ENCODE measurements around the gene LTN1.
"Not testable (repeated sequence)": the region's sequence is repeated elsewhere in the genome, so short reads cannot be mapped to it uniquely, and the experiment has no call there.

The LTN1 gene

DNA sequence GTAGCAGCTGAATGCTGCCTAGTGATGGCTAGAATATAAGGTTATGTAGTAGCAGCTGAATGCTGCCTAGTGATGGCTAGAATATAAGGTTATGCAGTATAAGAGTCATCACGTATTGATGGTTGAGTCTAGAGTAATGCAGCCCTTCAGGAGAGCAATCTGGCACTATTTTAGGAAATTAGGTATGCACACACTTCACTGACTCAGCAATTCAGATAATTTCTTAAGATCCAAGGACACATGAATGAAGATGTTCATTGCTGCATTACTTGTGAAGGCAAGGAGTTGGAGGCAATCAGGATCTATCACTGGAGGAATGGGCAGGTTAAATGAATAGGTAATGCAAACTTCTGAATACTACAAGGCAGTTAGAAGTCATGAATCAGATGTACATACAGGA lies 13.6 kb downstream of the LTN1 start:
- DNase-seq (ENCODE audit: low read depth), result no peak

- DNase-seq (ENCODE audit: low read depth), result no peak
These were observed 17.3 kb downstream of the LTN1 start for GRCh38 chr21:28975397-28975796.

DNA sequence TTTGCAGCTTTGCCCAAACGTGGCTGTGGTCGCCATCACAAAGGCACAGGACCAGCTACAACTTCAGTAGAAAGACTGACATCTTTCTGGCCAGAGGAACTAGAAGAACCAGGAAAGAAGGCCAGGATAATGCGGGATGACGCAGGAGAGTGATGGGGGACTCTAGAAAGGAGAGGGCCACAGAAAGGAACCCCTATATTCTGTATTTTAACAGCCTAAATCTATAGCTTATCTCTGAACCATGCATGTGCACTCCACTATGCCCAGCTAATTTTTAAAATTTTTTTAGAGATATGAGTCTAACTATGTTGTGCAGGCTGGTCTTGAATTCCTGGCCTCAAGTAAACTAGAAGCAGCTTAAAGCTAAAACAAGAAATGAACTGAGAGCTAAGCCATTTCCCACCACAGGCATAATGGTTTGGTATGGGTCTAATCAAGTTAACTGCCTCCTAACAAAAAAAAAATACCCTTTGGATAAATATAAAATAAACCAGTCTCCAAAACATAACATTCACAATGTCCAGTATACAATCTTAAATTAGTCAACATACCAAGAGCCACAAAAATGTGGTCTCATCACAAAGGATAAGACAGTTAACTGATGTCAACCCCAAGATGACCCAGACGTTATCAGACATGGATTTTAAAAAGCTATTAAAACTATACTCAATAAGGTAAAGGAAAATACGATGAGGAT lies 18.0 kb downstream of the LTN1 start:
- DNase-seq (ENCODE audit: low read depth), result no peak

- no peak for DNase-seq (ENCODE audit: low read depth)
These were observed 20.3 kb downstream of the LTN1 start for GRCh38 chr21:28972398-28972797.

DNA sequence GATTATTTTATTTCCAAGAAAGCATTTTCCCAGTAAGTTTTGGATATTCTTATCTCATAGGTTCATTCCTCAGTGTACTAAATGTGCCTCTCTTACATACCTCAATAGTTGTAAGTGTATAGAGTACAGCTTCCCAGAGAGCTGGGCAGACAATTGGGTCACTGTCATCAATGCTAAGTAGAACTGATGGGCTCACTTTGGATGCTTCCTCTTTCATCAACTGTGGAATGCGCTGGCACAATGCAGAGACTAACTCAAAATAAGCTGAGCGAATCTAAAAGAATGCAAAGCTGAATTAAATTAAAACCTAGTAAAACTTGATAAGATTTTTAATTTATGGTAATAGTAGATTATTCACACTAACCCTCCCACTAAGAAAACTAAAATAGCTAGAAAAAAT lies 21.5 kb downstream of the LTN1 start:
- DNase-seq (ENCODE audit: low read depth), result no peak

- no peak for DNase-seq (ENCODE audit: low read depth)
These were observed 28.8 kb downstream of the LTN1 start for GRCh38 chr21:28963831-28964230.

DNA sequence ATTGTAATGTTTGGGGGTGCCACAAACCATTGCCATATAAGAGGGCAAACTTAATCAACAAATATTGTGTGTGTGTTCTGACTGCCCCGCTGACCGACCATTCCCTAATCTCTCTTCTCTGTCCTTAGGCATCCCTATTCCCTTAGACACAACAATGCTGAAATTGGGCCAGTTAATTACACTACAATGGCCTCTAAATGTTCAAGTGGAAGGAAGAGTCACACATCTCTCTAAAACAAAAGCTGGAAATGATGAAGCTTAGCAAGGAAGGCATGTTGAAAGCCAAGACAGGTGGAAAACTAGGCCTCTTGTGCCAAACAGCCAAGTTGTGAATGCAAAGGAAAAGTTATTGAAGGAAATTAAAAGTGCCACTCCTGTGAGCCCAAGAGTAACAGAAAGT lies 30.2 kb downstream of the LTN1 start:
- DNase-seq (ENCODE audit: low read depth), result no peak

- DNase-seq (ENCODE audit: low read depth), result no peak
These were observed 30.8 kb downstream of the LTN1 start for GRCh38 chr21:28961927-28962326.

DNA sequence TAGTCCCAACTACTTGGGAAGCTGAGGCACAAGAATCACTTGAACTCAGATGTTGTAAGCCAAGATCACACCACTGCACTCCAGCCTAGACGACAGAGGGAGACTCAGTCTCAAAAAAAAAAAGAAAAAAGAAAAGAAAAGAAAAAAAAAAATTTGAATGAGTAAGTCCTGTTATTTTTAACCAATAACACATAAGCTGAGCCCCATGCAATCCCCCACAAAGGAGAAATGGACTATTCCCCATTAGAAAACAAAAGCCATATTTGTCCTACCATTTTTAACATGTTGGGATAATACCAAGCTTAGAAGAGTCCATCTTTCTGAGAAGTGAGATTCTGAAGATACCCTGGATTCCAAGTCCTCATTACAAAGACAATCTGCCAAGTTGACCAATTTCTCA lies 32.4 kb downstream of the LTN1 start:
- DNase-seq (ENCODE audit: low read depth), result no peak

DNA sequence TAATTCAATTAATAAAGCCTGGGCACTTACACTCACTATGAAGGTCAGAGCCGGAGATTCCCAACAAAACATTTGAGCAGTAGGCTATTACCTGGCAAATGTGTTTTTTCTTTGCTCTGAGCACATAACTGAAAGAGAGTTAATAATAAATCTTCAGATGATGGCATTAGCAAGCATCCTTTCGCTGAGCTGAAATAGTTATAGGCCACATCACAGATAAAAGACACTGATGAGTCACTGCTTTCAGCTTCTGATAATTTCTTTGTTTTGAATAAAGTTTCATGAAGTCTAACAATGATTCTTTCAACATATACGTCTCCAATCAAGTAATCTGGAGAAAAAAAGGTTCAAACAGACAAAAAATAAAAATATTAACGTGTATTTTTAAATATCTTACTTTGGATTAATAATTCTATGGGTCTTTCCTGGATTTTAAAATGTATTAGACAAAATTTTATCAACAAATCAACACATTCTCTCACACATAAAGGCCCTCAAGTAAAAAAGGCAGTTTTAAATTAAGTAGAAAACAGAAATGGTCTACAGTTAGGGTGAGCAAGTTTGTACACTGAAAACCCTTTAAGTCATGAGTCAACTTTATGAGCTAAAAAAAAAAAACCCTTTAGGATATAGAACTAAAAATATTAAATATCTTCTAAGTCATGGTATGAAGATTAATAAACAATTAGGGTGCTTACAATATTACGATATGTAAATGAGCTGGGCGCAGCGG lies 33.1 kb downstream of the LTN1 start:
- DNase-seq (ENCODE audit: low read depth), result no peak

- no peak for DNase-seq (ENCODE audit: low read depth)
These were observed 39.4 kb downstream of the LTN1 start for GRCh38 chr21:28953247-28953646.

DNA sequence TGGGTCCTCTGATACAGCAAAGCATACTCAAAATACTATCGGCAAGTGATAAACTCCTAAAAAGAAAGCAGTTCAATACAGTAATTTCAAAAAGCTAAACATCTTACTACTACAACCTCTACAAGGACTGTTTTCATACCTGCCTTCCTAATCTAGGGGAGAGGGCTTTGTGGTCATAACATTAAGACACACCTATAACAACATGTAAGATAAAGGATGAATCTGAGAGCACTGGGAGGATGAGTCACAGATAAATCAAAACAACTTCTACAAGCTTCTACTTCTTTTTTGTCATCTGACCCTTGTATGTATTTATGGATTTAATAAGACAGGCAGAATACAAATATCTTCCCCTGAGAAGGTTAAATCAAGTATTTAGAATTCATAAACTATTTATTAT lies 40.0 kb downstream of the LTN1 start:
- DNase-seq (ENCODE audit: low read depth), result no peak

- no peak for DNase-seq (ENCODE audit: low read depth)
These were observed 43.4 kb downstream of the LTN1 start for GRCh38 chr21:28949318-28949717.

DNA sequence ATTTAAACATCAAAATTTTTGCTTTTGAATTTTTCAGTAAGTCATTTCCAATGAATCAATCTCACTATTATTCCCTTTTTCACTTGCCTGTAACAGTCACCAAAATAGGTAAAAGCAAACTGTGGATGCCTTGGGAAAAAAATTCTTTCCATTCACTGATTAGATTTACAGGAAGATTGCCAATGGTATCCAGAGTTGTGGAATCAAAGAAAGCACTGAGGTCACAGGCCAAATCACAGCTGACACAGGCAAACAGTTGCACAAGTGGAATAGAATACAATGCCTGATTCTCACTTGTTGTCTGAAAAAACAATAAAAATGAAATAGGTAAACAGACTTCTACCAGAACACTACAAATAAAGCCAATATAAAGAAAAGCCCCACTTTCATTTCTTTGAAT lies 48.4 kb downstream of the LTN1 start:
- no peak for DNase-seq (ENCODE audit: low read depth)

- DNase-seq (ENCODE audit: low read depth), result no peak
These were observed 49.0 kb downstream of the LTN1 start for GRCh38 chr21:28943631-28944030.

DNA sequence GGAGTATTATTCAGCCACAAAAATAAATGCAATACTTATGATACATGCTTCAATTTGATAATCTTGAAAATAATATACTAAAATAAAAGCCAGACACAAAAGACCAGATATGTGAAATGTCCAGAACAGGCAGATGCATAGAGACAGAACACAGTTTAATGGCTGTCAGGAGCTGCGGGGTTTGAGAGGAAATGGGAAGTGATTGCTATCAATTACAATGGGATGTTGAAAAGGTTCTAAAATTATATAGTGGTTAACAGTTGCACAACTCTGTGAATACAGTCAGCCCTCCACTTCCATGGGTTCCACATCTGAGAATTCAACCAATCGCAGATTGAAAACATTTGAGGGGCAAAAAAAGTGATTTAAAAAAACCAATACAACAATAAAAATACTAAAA lies 54.0 kb downstream of the LTN1 start:
- no peak for DNase-seq (ENCODE audit: low read depth)

GRCh38 chr21:28937737-28938136 lies 54.9 kb downstream of the LTN1 start:
- no peak for DNase-seq (ENCODE audit: low read depth)

DNA sequence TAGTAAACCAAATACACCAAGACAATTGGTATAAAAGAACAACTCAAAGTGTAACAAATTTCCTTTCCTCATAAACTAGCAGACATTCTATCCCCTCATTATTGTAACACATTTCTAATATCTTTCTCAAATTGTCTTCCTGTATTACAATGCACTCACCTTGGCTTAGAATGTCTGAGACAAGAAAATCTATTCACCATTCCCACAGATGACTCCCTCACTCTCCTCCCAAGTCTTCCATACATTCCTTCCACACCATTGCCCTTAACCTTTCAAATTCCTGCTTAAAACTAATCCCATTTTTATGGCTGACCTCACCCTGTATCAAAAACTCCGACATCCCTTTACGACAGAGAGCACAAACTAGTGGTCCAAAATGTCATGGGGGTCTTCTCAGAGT lies 56.0 kb downstream of the LTN1 start:
- no peak for DNase-seq (ENCODE audit: low read depth)

DNA sequence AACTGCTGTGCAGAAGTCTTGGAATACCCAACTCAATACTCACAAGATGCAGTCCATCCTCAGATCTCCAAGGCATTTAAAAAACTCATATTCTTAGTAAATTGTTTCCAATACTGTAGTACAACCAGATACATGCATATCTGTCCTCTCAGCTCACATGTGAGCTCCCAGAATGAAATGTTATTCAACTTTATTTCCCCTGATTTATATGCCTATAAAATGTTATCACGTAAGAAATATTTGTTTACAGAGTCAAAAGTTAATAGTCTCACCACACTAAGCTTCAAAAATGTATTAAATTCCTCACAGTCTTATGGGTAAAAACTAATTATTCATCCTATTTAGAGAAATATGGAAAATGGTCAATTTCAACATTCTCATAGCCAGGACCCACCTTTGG lies 56.6 kb downstream of the LTN1 start:
- no peak for DNase-seq (ENCODE audit: low read depth)

GRCh38 chr21:28932717-28933116 lies 60.0 kb downstream of the LTN1 start:
- DNase-seq (ENCODE audit: low read depth), result no peak

- DNase-seq (ENCODE audit: low read depth), result not testable (repeated sequence)
These were observed 60.8 kb downstream of the LTN1 start for GRCh38 chr21:28931708-28932372.

DNA sequence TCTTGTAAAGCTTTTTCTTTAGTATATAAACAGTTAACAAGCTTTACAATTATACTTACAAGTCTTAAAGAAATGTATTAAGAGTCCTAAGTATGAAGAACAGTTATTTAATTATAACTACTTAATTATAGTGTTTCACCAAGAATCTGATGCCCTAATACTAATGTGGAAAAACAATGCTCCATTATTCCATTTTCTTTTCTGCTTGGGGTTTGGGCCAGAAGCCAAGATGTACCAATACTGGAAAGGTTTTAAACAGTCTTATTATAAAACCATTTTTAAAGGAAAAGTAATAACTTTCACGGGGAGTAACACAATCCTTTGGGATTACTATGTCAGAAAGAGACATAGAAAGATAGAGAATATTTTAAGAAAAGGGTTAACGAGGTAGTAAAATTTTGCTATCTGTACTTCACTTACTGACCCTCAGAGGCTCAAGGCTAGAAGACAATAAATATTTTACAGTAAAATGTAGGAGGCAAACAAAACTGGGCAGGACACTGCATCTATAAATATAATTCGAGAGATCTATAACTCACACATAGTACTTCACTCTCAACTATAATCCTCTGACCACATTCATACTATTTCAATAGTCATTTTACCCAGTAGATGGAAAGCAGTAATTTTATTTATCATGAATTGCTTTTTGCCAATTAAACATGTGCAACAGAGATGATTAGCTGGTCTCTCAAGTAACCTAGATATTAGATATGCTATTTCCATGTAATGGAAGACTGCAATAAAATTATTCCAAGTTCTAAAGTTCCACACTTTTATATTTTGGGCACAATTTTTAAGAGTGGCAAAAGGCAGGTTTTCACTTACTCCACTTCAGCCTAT lies 63.9 kb downstream of the LTN1 start:
- DNase-seq (ENCODE audit: low read depth), result no peak
